ENCODE data around the gene KCNJ10.

The KCNJ10 gene

GRCh38 chr1:160116283-160117147 is 46.6 kb upstream of the KCNJ10 start (continued):
- TF ChIP-seq POU6F1 (CRISPR knock-in tag; IDR thresholded peaks at IDR 0.05; ENCODE audit: borderline replicate concordance, low read depth): no peak
- TF ChIP-seq PPARA (CRISPR knock-in tag; IDR thresholded peaks at IDR 0.05; ENCODE audit: borderline replicate concordance): no peak
- no peak for TF ChIP-seq ZNF70 (CRISPR knock-in tag; IDR thresholded peaks at IDR 0.05)
- no peak for TF ChIP-seq CREB5 (CRISPR knock-in tag; IDR thresholded peaks at IDR 0.05; ENCODE audit: low read depth)
- no peak for TF ChIP-seq ESRRG (CRISPR knock-in tag; IDR thresholded peaks at IDR 0.05)
- TF ChIP-seq CSDC2 (CRISPR knock-in tag; IDR thresholded peaks at IDR 0.05): no peak

DNA sequence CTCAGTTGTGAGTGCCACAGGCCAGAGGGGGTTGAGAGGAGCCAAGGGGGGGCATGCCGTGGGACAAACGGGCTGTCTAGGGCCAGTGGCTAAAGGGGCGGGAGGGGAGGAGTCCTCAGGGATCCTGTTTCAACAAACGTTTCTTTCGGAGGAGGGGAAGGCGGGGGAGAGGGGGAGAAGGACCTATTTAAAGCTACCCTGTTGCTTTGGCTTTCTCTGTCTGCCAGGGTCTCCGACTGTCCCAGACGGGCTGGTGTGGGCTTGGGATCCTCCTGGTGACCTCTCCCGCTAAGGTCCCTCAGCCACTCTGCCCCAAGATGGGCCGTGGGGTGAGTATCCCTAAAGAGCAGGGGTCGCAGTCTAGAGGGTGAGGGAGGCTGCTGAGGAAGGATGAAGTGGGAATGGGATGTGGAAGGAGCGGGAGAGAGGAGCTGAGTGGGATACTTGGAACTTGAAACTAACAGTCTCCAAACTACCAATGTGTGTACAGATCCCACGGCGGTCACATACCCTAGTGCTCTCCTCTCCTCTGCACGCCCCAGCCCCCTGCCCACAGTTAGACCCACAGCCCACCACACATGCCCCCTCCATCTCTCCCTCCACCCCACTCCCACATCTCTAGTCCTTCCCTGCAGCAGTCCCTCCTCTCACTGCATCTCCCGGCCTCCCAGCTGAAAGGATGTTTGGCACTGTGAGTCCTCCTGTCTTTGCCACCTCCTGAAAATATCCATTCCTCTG is 45.8 kb upstream of the KCNJ10 start, which contains the start of gene ATP1A2:
Gene ATP1A2 (plus strand): TSS at position 215 of the 738 bp plus-strand sequence. CDS start 103 bp downstream, at position 318.
- no peak for ATAC-seq
- TF ChIP-seq ISL1 (CRISPR knock-in tag; IDR thresholded peaks at IDR 0.05): no peak
- TF ChIP-seq ZNF8 (CRISPR knock-in tag; IDR thresholded peaks at IDR 0.05): no peak
- TF ChIP-seq ZFP3 (CRISPR knock-in tag; IDR thresholded peaks at IDR 0.05): no peak
- no peak for TF ChIP-seq ZC3H10 (CRISPR knock-in tag; IDR thresholded peaks at IDR 0.05)
- TF ChIP-seq CSDC2 (CRISPR knock-in tag; IDR thresholded peaks at IDR 0.05): no peak
- TF ChIP-seq CREB5 (CRISPR knock-in tag; IDR thresholded peaks at IDR 0.05; ENCODE audit: low read depth): no peak
- TF ChIP-seq PPARA (CRISPR knock-in tag; IDR thresholded peaks at IDR 0.05; ENCODE audit: borderline replicate concordance): no peak

GRCh38 chr1:160114085-160114484 is 44.1 kb upstream of the KCNJ10 start:
- no peak for TF ChIP-seq CREB5 (CRISPR knock-in tag; IDR thresholded peaks at IDR 0.05; ENCODE audit: low read depth)
- no peak for TF ChIP-seq TOX (CRISPR knock-in tag; IDR thresholded peaks at IDR 0.05; ENCODE audit: borderline replicate concordance)
- no peak for TF ChIP-seq POU6F1 (CRISPR knock-in tag; IDR thresholded peaks at IDR 0.05; ENCODE audit: borderline replicate concordance, low read depth)
- no peak for TF ChIP-seq ZNF8 (CRISPR knock-in tag; IDR thresholded peaks at IDR 0.05)
- no peak for TF ChIP-seq SNAI2 (CRISPR knock-in tag; IDR thresholded peaks at IDR 0.05)
- TF ChIP-seq OSR1 (CRISPR knock-in tag; IDR thresholded peaks at IDR 0.05): no peak
- no peak for TF ChIP-seq ESRRG (CRISPR knock-in tag; IDR thresholded peaks at IDR 0.05)
- no peak for TF ChIP-seq ARNTL (CRISPR knock-in tag; IDR thresholded peaks at IDR 0.05; ENCODE audit: borderline replicate concordance, low read depth)
- TF ChIP-seq ZNF70 (CRISPR knock-in tag; IDR thresholded peaks at IDR 0.05): no peak
- TF ChIP-seq TCF4 (CRISPR knock-in tag; IDR thresholded peaks at IDR 0.05; ENCODE audit: borderline replicate concordance): no peak
- no peak for TF ChIP-seq ZC3H10 (CRISPR knock-in tag; IDR thresholded peaks at IDR 0.05)
- no peak for TF ChIP-seq PPARA (CRISPR knock-in tag; IDR thresholded peaks at IDR 0.05; ENCODE audit: borderline replicate concordance)
- TF ChIP-seq, protein P1, sequence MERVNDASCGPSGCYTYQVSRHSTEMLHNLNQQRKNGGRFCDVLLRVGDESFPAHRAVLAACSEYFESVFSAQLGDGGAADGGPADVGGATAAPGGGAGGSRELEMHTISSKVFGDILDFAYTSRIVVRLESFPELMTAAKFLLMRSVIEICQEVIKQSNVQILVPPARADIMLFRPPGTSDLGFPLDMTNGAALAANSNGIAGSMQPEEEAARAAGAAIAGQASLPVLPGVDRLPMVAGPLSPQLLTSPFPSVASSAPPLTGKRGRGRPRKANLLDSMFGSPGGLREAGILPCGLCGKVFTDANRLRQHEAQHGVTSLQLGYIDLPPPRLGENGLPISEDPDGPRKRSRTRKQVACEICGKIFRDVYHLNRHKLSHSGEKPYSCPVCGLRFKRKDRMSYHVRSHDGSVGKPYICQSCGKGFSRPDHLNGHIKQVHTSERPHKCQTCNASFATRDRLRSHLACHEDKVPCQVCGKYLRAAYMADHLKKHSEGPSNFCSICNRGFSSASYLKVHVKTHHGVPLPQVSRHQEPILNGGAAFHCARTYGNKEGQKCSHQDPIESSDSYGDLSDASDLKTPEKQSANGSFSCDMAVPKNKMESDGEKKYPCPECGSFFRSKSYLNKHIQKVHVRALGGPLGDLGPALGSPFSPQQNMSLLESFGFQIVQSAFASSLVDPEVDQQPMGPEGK (CRISPR knock-in tag; IDR thresholded peaks at IDR 0.05; ENCODE audit: borderline replicate concordance): no peak
- TF ChIP-seq, protein P2, sequence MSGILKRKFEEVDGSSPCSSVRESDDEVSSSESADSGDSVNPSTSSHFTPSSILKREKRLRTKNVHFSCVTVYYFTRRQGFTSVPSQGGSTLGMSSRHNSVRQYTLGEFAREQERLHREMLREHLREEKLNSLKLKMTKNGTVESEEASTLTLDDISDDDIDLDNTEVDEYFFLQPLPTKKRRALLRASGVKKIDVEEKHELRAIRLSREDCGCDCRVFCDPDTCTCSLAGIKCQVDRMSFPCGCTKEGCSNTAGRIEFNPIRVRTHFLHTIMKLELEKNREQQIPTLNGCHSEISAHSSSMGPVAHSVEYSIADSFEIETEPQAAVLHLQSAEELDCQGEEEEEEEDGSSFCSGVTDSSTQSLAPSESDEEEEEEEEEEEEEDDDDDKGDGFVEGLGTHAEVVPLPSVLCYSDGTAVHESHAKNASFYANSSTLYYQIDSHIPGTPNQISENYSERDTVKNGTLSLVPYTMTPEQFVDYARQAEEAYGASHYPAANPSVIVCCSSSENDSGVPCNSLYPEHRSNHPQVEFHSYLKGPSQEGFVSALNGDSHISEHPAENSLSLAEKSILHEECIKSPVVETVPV (CRISPR knock-in tag; IDR thresholded peaks at IDR 0.05): no peak
- no peak for ATAC-seq
